ENCODE results near the gene CSK.

Gene CSK

DNA sequence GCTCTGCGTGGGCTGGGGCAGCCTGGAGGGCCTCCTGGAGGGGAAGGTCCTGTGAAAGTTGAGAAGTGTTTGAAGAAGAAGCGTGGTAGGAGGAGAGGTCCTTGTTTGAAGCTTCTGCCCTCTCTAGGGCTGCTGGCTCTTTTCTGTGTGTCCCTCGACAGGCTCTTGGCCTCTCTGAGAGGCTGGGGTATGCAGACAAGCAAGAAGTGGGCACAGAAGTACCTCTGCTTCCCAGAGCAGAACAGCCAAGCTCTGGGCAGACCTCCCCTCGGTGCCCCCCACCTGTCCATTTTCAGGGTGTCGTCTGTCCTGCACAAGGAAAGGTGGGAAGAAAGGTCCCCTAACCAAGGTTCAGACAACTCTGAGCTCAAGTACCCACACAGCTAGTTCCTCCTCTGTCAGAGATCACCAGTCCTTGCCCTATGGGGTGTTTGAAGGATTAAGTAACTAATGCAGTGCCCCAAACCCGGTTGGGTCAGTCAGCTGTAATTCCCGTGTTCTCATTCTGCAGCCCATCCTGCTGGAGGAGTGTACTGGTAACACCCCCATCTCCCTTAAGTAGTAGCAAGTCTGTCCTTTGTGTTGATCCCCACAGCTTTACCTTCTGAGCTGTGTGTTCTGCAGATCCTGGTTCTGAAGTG lies 6.3 kb downstream of the CSK start:
- DNase-seq, result no peak

- DNase-seq, result no peak
These were observed 6.8 kb downstream of the CSK start for GRCh38 chr15:74788683-74789151.

- no peak for DNase-seq
These were observed 7.3 kb downstream of the CSK start for GRCh38 chr15:74789171-74789631.

GRCh38 chr15:74789741-74790079 lies 7.8 kb downstream of the CSK start:
- DNase-seq, result no peak

DNA sequence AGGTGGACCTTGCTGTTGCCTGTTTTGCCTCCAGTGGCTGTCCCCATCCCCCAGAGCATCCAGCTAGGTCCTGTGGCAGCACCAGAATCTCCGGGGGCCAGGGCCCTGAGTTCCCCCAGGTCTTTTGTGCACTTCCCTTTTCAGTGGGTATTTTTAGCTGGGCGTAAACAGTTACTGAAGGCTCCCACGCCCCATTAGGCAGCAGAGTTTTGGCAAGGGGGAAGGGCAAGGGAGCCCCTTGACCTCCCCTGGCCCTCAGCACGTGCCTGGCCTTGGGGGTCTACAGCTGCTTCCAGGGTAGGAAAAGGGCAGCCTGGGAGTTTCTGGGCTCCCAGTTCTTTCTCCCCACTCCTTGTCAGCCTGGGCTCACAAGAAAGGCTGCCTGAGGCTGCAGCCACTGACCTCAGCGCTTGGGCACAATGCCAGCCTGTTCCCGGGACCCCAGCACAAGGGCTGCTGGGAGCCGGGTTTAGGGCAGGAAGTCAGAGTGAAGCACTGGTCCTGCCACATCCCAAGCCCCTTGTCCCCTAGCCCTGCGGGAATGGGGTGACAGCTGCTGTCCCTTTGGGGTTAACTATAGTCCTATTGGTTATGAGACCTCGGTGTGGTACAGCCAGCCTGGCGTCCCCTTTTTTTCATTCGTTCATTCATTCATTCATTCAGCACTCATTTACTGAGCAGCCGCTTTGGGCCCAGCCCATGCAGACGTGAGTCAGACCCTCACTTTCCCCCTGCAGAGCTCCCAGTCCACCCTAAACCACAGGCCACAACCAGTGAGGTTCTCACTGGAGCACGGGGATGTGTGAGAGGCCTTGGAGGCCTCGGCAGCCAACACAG lies 8.4 kb downstream of the CSK start:
- peak; percentile 81 for DNase-seq

GRCh38 chr15:74791007-74791406 lies 9.1 kb downstream of the CSK start:
- DNase-seq, result no peak

DNA sequence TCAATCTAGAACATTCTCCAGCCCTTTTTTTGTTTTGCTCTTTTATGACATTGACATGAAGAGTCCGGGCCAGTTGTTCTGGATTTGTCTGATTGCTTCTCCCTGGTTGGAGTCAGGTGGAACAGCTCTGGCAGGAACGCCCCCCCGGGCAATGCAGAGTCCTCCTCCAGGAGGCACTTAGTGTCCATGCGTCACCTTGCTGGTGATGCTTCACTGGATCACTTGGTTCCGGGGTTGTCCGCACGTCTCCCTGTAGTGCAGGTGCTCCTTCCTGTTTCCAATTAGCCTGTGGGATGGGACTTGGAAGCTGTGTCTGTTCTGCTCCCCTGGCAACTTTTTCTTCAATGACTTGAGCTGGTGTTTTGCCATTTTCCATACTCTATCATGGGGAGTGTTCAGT lies 9.8 kb downstream of the CSK start:
- DNase-seq, result no peak

DNA sequence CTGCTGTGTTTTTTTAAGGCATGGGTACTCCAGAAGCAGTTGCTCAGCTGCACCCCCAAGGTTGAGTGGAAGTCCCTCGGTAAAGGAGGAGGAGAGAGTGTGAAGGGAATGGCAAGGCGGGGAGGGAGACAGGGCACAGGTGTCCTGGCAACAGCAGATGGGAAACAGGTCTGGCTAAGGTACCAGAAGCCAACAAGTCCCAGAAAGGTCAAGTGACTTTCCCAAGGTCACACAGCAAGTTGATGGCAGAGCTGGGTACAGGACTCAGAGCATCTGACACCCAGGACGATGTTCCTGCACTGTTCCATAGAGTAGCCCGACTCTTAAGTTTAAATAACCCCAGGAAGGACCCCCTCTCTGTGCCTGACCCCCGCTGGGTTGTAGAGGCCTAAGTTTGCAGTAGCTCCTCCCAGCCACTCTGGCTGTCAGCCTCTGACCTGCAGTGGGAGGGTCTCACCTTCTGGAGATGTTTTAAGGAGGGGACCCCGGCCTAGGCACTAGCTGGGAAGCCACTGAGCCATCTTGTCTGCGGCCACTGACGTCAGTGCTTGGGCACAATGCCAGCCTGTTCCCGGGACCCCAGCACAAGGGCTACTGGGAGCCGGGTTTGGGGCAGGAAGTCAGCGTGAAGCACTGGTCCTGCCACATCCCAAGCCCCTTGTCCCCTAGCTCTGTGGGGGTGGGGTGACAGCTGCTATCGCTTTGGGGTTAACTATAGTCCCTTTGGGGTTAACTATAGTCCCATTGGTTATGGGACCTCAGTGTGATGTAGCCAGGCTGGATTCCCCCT lies 10.5 kb downstream of the CSK start:
- DNase-seq, result no peak

GRCh38 chr15:74793135-74794028 lies 11.5 kb downstream of the CSK start:
- DNase-seq, result no peak

- no peak for DNase-seq
These were observed 12.5 kb downstream of the CSK start for GRCh38 chr15:74794248-74794969.

DNA sequence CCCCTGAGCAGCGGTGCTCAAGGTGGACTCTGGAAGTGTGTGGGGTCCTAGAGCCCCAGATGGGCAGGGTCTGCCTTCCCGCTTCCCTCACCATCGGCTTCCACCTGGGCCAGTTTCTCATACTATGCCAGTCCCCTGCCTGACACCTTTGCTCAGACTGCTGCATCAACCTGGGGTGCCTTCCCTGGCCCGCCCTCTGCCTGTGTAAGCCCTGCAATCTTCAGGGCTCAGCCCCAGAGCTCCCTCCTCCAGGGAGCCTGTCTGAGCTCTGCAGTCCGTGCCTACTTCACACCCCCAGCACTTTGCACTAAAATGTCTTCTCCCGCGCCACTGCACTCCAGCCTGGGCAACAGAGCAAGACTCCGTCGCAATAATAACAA lies 13.1 kb downstream of the CSK start:
- DNase-seq, result no peak

GRCh38 chr15:74795966-74796625 lies 14.2 kb downstream of the CSK start:
- DNase-seq, result no peak

DNA sequence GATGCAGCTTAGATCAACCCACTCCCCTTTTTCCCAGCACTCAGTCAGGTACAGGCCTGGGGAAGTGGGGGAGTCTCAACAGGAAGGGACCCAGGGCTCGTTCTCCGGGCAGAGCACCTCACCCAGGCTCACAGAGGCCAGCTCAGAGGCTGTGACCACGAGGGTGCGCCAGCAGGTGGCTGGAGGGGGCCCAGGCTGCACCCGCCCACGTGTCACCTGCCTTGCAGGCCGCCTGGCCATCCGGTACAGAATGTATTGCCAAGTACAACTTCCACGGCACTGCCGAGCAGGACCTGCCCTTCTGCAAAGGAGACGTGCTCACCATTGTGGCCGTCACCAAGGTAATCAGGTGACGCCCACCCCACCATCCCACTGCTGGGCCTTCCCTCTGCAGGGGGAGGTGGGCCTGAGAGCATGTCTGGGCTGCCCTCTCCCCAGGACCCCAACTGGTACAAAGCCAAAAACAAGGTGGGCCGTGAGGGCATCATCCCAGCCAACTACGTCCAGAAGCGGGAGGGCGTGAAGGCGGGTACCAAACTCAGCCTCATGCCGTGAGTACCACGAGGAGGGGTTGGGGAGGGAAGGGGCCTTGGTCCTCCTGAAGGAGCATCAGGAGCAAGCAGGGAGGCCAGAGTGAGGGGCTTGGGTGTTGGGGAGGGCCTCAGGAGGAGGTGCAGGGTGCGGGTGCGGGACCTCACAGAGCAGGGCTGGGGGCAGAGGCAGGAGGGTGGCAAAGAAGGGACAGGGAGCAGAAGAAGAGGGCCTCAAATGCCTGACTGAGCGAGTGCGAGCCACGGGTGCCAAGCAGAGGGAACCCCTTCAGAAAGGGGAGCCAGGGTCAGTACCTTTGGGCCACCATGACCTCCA lies 16.7 kb downstream of the CSK start:
- DNase-seq, result no peak

DNA sequence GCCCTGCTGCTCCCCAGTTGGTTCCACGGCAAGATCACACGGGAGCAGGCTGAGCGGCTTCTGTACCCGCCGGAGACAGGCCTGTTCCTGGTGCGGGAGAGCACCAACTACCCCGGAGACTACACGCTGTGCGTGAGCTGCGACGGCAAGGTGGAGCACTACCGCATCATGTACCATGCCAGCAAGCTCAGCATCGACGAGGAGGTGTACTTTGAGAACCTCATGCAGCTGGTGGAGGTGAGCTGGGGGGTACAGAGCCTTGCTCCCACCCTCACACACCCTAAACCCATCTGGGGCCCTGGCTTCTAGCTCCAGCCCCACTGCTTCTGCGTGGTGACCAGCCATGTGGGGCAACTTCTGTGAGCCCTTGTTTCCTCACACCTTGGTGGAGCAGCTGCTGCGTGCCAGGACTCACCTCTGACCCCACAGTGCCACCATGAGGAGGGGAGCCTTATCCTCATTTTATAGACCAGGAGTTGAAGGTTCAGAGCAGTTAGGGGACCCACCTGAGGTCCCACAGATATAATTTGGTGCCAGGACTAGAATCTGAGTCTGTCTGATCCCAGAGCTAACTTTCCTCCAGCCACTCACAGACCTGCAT lies 17.5 kb downstream of the CSK start:
- no peak for DNase-seq

DNA sequence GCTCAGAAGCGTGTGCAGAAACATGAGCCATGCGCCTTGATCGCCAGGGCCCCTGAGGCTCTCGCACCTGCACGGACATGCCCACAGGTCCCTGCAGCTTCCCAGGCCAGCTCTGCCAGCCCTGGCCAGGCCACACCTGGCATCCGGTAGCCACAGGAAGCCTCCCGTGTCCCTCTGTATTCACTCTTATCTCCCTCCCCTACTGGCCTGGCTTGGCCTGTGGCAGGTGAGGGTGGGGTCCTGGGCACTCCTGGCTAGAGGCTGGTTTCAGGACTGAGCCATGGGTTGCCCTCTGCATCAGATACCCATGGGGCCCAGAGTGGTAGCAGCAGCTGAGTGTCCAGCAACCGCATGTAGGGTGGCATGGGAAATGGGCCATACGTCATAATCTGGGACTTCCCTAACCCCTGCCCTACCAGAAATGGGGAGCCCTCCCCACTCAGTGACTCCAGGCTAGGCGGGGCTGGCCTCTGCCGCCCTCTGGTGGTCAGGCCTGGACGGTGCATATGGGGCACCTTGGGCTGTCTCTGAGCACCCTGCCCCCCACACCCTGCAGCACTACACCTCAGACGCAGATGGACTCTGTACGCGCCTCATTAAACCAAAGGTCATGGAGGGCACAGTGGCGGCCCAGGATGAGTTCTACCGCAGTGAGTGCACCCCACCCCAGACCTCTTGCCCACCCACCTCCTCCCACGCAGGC lies 18.1 kb downstream of the CSK start:
- DNase-seq, result peak; percentile 48

DNA sequence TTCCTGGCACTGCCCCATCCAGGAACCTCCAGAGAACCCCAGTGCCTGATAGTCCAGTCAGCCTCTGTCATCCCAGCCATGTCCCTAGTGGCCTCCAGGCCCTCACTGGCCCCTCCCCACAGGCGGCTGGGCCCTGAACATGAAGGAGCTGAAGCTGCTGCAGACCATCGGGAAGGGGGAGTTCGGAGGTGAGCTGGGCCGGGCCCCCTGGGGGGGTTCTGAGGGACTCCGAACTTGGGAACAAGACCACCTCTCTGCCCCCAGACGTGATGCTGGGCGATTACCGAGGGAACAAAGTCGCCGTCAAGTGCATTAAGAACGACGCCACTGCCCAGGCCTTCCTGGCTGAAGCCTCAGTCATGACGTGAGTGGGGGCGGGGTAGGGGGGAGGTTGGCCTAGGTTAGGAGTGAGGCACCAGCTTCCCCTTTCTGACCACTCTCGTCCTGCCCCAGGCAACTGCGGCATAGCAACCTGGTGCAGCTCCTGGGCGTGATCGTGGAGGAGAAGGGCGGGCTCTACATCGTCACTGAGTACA lies 18.7 kb downstream of the CSK start:
- DNase-seq, result no peak

GRCh38 chr15:74801311-74801997 lies 19.6 kb downstream of the CSK start:
- DNase-seq, result no peak

GRCh38 chr15:74802290-74802689 lies 20.4 kb downstream of the CSK start:
- DNase-seq, result no peak

All from fibroblast of upper back skin (primary cell).